GM19043 (cell line): ENCODE results near the gene NOX5.
"Not testable (repeated sequence)": the region's sequence is repeated elsewhere in the genome, so short reads cannot be mapped to it uniquely, and the experiment has no call there.

ENCODE experiments used
- ATAC-seq: cut with Tn5 transposase; IDR thresholded peaks from one replicate; pipeline ENCODE4 v1.9.1; 2021; ENCODE audit warnings: low read depth; ENCODE audit not compliant: unreplicated experiment

Gene NOX5

GRCh38 chr15:69049976-69050375 lies 35.5 kb downstream of the NOX5 start:
- ATAC-seq = no peak

- ATAC-seq = no peak
Measured at GRCh38 chr15:69055251-69055650, 40.8 kb downstream of the NOX5 start.

DNA sequence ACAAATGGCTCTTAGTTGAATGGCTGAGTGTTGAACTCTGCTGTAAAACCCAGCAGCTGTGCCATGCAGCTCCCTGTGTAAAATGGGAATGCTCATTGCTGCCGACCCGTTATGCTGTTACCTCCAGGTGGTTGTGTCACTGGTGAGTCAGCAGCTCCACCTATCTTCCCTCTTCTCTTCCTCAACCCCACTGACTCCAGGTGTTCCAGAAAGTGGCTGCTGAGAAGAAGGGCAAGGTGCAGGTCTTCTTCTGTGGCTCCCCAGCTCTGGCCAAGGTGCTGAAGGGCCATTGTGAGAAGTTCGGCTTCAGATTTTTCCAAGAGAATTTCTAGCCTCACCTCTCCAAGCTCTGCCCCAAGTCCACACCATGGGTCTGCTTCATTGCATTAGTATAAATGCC lies 41.9 kb downstream of the NOX5 start:
- ATAC-seq = no peak

DNA sequence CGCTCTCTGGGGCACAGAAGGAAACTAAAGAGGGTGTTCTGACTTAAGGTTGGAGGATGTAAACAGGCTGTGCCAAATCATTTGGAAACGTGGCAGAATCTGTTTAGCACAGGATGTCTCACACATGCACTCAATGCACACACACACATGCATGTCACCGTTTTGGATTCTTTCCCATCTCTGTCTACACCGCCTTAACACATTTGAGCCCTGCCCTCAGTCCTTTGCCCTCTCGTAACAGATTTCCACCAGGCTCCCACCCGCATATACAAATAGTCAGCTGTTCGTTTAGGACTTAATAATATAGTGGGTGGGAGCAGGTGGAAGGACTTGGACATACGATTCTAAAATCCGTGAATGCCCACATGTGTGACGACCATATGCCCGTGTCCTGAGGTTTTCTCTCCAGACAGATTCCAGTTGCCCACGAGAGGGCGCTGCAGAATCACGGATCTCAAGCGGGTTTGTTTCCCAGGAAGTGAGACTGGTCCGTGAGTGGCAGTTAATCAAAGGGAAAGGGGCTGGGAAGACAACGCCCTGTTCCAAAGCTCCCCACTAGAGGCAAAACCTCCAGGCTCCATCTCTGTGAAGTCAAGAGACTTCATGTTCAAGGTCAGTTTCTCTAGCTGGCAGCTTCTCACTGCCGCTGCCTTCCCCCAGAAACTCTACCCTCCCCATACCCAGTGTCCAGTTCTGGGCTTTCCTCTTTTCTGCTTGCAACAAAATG lies 44.5 kb downstream of the NOX5 start:
- no peak for ATAC-seq

DNA sequence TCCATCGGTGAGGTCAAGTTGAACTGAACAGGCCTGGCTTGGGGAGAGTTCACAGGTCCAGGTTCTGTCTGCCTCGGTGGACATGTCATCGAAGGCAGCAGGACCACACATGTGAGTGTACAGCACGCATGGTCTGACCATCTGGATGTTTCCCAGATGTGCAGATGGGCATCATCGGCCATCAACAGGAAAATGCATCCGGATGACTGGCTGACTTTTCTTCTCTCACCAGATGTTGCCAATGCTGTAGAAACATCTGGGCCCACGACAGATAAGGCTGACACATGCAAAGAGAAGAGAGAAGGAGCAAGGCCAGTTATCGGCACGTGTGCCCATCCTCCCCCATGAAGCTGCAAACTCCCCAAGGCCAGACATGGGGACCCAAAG lies 45.1 kb downstream of the NOX5 start:
- ATAC-seq = no peak

DNA sequence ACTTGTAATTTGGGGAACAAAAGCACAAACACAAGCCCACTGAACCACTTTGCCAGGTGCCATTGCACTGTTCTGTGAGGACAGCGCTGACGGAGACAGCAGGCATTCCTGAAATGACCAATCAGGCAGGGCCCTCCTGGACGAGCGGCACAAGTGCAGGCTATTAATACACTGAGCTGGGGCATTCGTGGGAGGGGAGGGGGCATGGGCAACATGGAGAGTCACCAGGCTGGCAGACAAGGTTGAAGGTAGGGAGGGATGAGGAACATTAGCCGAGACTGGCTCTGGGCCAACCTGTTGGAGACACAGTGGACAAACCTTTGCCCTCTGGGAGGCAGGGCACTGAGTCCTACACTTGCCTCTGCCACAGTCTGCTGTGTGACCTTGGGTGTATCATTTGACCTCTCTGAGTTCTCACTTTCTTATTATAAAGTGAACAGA lies 45.6 kb downstream of the NOX5 start:
- no peak for ATAC-seq

- no peak for ATAC-seq
Measured at GRCh38 chr15:69060744-69061143, 46.2 kb downstream of the NOX5 start.

GRCh38 chr15:69061414-69061842 lies 46.9 kb downstream of the NOX5 start:
- no peak for ATAC-seq

DNA sequence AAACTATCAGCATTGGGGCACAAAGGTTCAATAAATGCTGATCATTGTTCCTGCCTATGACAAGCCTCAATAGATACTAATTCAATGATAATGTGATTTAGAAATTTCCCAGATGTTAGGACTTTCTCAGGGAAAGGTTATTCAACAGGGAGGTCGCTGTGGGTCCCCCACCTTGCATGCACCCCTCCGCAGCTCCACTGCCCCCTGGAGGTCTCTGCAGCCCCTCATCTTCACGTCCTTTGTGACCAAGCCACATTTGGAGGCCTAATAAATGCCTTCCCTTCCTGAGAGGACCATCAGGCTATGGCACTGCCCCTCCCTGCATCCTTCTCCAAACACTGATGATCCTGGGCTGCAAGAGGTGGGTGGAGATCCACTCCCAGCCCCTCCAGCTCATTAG lies 50.2 kb downstream of the NOX5 start:
- no peak for ATAC-seq

- ATAC-seq = no peak
Measured at GRCh38 chr15:69066007-69066995, 51.8 kb downstream of the NOX5 start.

DNA sequence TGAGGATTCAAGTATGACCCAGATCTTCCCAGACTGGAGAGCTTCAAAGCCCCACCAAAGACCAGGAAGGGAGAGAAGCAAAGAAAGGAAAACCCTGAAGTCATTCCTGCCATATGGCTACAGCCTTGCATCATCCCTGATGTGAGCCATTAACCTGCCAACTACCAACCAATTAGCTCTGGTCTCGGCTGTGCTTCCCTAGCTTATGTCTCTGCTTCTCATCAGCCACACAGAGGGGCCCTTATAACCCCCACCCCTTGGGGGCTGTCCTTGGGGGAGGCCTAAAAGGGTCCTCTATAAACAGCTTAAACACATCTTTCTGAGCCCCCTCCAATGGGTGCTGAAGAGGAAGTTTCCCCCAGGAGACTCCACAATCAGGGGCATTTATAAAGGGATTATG lies 52.8 kb downstream of the NOX5 start:
- ATAC-seq = no peak

GRCh38 chr15:69068157-69068556 lies 53.7 kb downstream of the NOX5 start:
- ATAC-seq = no peak

GRCh38 chr15:69069290-69069689 lies 54.8 kb downstream of the NOX5 start:
- not testable (repeated sequence) for ATAC-seq

- ATAC-seq = no peak
Measured at GRCh38 chr15:69069996-69070395, 55.5 kb downstream of the NOX5 start.

GRCh38 chr15:69070396-69070795 lies 55.9 kb downstream of the NOX5 start:
- no peak for ATAC-seq

DNA sequence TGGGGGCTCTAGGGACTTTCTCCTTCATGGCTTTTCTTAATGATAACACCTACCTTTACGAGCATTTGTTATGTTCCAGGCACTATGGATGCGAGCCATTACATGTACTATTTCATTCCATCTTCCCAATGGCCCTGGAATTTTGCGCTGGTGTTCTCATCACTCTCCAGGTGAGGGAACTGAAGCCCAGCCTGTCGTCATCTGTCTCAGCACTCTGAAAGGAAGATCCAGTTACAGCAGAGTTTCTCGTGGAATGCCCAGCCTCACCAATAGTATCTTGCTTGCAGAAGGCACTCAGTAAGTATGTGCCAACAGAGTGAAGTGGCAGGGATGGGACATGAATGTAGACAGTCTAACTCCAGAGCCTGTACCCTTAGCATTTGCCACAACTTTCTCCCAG lies 56.8 kb downstream of the NOX5 start:
- no peak for ATAC-seq

GRCh38 chr15:69072906-69073305 lies 58.4 kb downstream of the NOX5 start:
- no peak for ATAC-seq

- no peak for ATAC-seq
Measured at GRCh38 chr15:69074001-69074842, 59.7 kb downstream of the NOX5 start.

DNA sequence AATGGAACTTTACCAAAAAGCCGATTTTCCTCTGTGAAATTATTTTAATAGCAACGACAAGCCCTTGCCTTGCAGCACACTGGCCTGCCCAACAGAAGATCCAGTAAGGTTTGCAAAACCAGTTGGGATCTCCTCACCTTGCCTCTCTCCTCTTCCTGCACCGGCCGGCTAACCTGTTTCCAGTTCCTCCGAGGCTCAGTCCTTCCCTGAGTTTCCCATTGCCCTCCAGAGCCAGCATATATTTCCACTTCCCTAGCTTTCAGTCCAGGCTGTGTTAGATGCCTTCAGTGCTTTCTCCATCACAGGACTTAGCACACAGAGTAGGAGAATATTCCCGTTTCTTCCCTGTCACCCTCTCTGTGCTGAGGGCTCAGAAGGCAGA lies 60.3 kb downstream of the NOX5 start:
- no peak for ATAC-seq

- ATAC-seq = no peak
Measured at GRCh38 chr15:69075440-69075839, 60.9 kb downstream of the NOX5 start.

- no peak for ATAC-seq
Measured at GRCh38 chr15:69076756-69077155, 62.3 kb downstream of the NOX5 start.
